GM10847 (cell line): ENCODE measurements around the gene C16orf90.

Experiments used
- POLR2A ChIP-seq: IDR thresholded peaks from 2 replicates; pipeline ENCODE4 v1.6.1; 2011; ENCODE audit not compliant: insufficient read length; ENCODE audit errors: extremely low read depth

The C16orf90 gene

GRCh38 chr16:3495176-3495575 is at the start of gene C16orf90:
C16orf90 (minus strand) TSS chr16:3495489; CDS start chr16:3495421, 68 bp downstream.
- no peak for TF ChIP-seq POLR2A

GRCh38 chr16:3542601-3543373 is 47.5 kb upstream of the C16orf90 start:
- TF ChIP-seq POLR2A: no peak

- no peak for TF ChIP-seq POLR2A
Observed at GRCh38 chr16:3541527-3542155, 46.4 kb upstream of the C16orf90 start.

- TF ChIP-seq POLR2A: no peak
Observed at GRCh38 chr16:3538222-3538621, 42.9 kb upstream of the C16orf90 start.

- no peak for TF ChIP-seq POLR2A
Observed at GRCh38 chr16:3536851-3537250, 41.6 kb upstream of the C16orf90 start.

GRCh38 chr16:3536271-3536731 is 41.0 kb upstream of the C16orf90 start:
- no peak for TF ChIP-seq POLR2A

GRCh38 chr16:3534126-3534525 is 38.8 kb upstream of the C16orf90 start:
- TF ChIP-seq POLR2A: no peak

- no peak for TF ChIP-seq POLR2A
Observed at GRCh38 chr16:3532741-3533140, 37.5 kb upstream of the C16orf90 start.

GRCh38 chr16:3530371-3530914 is 35.2 kb upstream of the C16orf90 start:
- no peak for TF ChIP-seq POLR2A

- TF ChIP-seq POLR2A: no peak
Observed at GRCh38 chr16:3529175-3529574, 33.9 kb upstream of the C16orf90 start.

- TF ChIP-seq POLR2A: no peak
Observed at GRCh38 chr16:3528406-3528805, 33.1 kb upstream of the C16orf90 start.

GRCh38 chr16:3525951-3526350 is 30.7 kb upstream of the C16orf90 start:
- TF ChIP-seq POLR2A: no peak

GRCh38 chr16:3523281-3523680 is 28.0 kb upstream of the C16orf90 start:
- no peak for TF ChIP-seq POLR2A

GRCh38 chr16:3520841-3521240 is 25.6 kb upstream of the C16orf90 start:
- no peak for TF ChIP-seq POLR2A

GRCh38 chr16:3520413-3520812 is 25.1 kb upstream of the C16orf90 start:
- TF ChIP-seq POLR2A: no peak

GRCh38 chr16:3519581-3519980 is 24.3 kb upstream of the C16orf90 start:
- TF ChIP-seq POLR2A: no peak
